GM18505 (cell line): ENCODE results near the gene PRKG1.

Source experiments
- ATAC-seq: cut with Tn5 transposase; IDR thresholded peaks from one replicate; pipeline ENCODE4 v1.9.1; 2021; ENCODE audit not compliant: unreplicated experiment
- POLR2A ChIP-seq: IDR thresholded peaks from 4 replicates; pipeline ENCODE4 v1.6.1; 2011; ENCODE audit warnings: borderline replicate concordance; ENCODE audit not compliant: insufficient read depth, insufficient read length; ENCODE audit errors: extremely low read depth

The PRKG1 gene

DNA sequence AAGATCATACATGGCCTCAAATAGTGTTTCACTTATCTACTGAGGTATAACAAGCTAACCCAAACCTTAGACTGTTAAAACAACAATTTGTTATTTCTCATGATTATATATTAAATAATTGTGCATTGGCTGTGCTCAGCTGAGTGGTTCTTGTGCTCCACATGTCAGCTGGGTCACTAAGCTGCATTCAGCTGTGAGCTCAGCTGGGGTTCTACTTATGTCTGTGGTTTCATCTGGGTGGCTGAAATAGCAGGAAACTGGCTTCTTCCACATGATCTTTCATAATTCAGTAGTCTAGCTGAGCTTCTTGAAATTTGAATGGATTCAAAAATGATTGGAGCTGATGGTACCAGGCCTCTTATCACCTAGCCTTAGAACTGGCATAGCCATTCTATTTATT is 806.9 kb downstream of the PRKG1 start:
- no peak for TF ChIP-seq POLR2A
- no peak for ATAC-seq

DNA sequence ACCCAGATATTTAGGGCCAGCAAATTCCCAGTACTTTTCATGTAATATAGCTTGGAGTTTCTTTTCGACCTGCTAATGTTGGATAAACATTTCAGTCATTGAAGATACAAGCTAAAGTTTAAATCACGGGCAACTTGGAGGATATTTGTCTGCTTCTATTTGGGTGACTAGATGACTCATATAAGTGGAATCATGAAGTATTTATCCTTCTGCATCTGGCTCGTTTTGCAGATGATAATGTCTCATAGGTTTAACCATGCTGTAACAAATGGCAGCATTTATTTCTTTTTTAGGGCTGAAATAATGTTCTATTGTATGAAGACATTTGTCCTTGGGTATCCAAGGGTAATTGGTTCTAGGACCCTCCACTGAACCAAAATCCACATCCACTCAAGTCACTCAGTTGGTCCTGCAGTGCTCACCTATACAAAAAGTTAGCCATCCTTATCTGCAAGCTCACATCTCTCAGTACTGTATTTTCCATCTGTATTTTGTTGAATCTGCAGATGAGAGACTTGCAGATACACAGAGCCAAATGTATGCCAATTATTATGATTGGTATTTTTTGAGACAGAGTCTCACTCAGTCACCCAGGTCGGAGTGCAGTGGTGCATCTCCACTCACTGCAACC is 812.3 kb downstream of the PRKG1 start:
- no peak for ATAC-seq
- no peak for TF ChIP-seq POLR2A

DNA sequence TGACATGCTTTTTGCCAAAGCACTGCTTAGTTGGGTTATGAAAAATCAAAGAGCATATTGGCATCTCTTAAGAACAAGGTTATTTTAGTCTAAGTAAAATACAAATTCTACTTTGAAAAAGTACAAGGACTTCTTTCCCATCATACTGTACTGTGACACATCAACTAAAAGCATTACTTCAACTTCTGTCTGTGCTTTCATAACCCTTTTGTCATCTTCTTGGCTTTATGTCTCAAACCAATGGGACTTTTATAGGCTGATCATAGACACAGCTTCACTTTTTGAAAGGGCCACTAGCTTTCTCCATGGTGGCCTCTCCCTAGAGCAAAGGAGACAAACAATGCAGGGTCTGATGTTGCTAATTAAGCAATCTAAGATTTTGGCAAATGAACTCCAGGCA is 814.0 kb downstream of the PRKG1 start:
- no peak for ATAC-seq
- TF ChIP-seq POLR2A, result no peak

DNA sequence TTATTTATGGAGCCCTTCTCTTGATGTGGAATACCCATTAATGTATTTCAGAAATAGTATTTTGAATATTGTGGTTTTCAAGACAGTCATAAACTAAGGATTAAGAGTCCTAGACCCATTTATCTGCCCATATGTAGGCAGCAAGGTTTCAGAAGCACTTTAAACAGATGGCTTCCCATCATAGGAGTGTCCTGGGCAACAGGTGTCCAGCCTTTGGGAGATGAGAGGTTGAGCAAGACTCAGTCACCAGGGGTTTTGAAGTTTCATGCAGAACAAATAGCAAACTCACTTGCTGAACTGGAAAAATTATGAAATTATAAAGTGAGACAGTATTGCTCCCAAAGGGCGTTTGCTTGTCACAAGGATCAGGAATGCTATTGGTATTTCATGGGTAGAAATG is 818.0 kb downstream of the PRKG1 start:
- no peak for ATAC-seq

DNA sequence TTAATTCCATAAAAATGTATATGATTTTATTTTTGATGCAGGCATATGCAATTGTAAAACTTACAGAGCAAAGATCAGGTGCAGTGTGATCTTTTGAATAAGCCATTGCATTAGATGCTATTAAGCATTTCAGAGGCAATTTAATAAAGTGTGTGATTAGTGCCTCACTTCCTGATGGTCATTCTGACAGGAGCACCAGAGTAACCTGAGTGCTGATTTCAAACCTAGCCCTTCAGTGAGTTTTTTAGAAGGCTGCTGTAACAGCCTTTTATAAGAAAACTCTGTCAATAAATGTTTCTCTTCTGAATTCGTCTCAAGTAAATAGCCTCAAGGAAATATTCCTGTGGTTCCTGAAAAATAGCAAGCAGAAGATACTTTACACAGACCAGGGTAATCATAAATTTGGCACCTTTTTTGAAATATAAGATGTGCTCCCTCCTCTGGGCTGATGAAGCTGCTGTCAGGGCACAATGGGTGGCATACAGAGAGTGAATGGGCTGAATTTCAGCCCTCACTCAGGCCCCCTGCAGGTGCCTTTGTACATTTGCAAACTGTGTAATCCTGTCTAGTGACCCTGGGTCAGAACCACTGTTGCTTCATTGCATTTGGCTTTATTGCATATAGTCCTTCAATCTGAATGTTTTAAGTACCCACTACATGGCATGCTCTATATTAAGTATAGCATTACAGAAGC is 818.8 kb downstream of the PRKG1 start:
- ATAC-seq, result peak; percentile 91
- no peak for TF ChIP-seq POLR2A

More for the DNA sequence above, 818.0 kb downstream of the PRKG1 start:
- TF ChIP-seq POLR2A, result no peak

DNA sequence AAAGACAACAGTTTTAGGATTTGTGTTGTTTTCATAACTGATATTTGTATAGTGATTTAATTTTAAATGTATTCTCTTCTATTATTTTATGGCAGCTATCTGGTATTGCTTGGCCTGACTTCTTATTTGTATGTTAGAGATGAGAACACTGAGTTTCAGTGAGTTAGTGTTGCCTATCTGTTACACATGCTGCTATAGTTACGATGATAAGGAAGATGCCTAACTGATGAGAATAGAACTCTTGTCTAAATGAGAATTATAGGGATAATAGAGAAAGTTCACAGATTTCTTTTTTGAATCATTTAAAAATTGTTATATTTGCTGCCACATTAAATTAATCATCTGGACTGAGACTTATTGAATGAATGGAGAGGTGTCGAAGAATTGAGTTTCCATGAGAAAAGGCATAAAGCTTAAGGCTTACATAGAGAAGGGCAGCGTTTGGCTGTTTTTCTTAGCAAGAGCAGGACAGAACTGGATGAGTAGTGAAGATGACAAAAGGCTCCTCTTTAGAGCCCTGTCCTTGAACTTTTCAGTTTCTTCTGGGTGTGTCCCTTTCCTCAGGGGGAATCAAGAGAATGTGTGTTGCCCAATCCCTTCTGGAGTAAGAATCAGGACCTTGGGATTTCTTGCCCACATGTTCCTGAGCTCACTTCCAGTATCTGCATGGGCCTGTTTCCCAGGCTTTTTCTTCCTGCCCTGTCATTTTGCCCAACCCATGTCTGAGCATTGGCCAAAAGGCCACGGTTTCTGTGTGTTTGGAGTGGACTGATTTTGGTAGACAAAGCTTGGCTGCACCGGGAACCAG is 820.7 kb downstream of the PRKG1 start:
- no peak for ATAC-seq
- TF ChIP-seq POLR2A, result no peak

DNA sequence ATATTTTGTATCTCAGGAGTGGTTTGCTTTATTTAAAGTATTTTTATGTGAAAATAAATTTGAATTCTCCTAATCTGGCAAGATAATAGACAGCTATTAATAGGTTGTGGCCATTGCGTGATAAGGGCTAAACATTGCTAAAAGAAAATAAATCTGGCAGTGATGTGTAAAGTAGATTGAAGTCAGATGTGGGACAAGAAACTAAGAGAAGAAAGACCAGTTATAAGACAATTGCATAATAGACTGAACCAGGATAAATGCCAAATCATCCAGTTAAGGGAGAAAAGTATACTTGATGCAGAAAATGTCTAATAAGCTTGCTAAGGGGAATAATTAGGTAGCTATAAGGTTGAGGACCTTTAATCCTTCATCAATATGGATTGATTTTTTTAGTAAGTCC is 822.6 kb downstream of the PRKG1 start:
- ATAC-seq, result no peak
- no peak for TF ChIP-seq POLR2A

DNA sequence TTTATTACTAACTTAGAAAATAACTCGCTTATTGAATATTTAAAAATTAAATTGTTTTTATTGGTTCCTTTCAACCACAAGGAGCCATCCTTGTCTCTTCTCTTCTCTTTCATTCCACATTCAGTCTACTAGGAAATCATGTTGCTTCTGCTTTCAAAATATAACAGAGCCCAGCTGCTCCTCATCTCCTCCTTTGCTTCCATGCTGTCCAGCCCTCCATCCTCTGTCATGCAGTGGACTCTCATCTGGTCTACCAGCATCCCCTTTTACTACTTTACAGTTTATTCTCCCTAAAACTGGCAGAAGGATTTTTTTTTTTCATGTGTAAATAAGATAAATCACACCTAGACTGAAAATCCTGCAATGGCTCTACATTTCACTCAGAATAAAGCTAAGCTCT is 823.3 kb downstream of the PRKG1 start:
- TF ChIP-seq POLR2A, result no peak
- no peak for ATAC-seq

DNA sequence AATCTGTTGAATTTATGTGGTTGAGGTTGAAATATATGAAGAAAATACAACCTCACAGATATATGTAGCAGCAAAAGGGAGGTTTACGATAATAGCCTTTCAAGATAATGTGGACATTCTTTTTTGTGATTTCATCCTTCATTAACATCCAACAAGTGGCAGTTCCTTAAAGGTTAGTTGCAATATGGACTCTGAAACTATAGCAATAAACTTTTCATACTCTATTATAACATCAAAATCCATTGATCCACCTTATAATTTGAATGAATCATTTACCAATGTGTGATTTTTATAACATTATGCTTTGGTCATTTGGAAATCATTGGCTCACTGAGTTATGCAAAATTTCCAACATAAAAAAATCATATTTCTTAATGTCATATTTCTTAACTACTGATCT is 825.9 kb downstream of the PRKG1 start:
- ATAC-seq, result no peak
- TF ChIP-seq POLR2A, result no peak

DNA sequence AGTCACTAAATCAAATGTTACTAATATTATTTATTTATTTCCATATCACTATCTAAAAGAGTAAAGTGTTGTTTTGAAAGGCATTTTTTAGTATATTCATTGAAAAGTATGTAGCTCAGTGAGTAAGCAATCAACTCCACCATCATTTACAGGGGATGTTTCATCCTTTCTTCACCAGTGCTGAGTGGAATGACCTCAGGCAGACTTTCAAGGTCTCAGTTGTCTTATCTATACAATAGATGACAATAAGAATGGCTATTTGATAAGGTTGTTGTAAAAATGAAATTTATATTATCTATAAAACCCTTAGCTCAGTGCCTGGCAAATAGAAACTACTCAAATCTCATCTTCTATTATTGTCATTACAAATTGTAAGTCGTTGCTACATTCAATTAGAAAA is 829.4 kb downstream of the PRKG1 start:
- ATAC-seq, result no peak
- TF ChIP-seq POLR2A, result no peak

DNA sequence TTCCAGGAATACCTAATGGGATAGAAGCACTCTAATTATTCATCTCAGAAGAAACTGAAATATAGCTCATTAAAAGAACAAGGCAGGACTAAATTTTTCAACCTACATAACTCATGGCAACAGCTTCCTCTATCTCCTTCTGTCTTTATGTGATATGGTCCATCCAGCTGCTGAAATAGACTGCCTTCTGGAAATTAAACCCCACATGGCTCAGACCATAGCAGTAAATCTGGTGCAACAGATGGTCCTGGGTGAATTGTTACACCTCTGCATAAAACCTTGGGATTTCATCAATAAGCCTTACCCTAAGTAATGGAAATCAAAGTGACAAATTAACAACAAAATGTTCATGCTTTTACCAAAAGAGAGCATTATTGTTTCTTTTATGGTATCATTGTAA is 830.7 kb downstream of the PRKG1 start:
- no peak for TF ChIP-seq POLR2A
- no peak for ATAC-seq

DNA sequence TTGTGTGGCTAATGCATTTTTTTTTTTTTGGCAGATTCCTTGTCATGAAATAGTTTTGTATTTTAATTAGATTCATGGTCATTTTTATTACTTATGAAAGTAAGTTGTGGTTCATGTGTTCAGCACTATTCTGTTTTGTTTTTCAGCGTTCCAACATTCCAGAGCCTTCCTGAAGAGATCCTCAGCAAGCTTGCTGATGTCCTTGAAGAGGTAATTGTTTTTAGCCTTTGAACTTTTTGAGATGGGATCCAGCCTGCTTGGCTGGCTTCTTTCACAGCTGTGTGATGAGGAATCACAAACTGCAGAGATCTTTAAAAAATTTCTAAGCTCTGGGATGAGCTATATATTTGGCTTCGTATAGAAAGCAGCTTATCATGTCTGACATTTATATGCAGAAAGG is 833.1 kb downstream of the PRKG1 start:
- ATAC-seq, result no peak
- no peak for TF ChIP-seq POLR2A

DNA sequence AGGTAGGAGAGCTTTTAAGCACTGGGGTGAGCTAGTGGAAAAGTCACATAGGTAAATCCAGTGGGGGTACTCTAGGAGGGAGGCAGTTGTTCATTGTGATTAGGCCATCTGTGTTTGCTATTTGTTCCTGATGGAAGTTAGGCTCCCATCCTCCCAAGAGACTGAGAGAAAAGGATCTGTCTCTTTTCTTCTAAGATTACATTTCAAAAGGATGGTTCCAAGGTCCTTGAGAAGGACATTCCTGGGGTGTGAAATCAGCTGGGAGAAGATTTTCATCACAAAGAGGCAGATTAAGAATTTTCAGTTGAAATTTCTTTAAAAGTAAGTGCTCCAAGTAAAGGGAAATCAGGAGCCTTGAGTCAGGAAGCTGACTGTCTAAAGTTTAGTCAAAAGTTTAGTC is 835.9 kb downstream of the PRKG1 start:
- no peak for ATAC-seq

DNA sequence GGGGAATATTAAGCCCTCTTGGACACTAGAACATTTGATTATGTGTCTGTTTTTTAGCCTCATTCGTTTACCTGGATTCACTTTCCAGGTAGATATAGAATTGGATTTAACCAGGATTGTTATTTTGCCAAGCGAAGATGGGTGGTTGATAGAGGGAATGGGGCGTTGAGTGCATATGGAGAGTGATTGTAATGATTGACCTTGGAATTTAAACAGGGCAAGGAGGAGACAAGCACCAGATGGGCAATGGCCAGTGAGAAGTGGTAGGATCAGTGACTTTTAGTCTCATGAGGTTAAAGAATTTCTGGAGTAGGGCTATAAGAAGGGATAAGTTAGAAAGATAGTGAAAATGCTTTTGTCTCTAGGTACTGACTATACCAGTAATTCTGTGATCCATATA is 836.3 kb downstream of the PRKG1 start:
- no peak for ATAC-seq

More for the DNA sequence above, 835.9 kb downstream of the PRKG1 start:
- no peak for TF ChIP-seq POLR2A

More for the DNA sequence above, 836.3 kb downstream of the PRKG1 start:
- no peak for TF ChIP-seq POLR2A
